HCT116 (cell line): ENCODE measurements around the gene CSNK1D.
"Not testable (repeated sequence)": the region's sequence is repeated elsewhere in the genome, so short reads cannot be mapped to it uniquely, and the experiment has no call there.

Experiments
- ATF3 ChIP-seq: IDR thresholded peaks from 2 replicates; pipeline ENCODE4 v1.6.1; 2012
- CTCF ChIP-seq, 3 experiments: fragments of 200-600 bp in 1 of 3; sonication (generic) in 1 of 3; IDR thresholded peaks in 2 of 3; conservative IDR thresholded peaks in 1 of 3; 2 replicates each; pipeline ENCODE4 v1.5.1; 2012 to 2017; ENCODE audit warnings: low read depth in 2 of 3, low read length in 2 of 3, antibody characterized with exemption in 1 of 3, borderline replicate concordance in 1 of 3, control low read depth in 1 of 3, mild to moderate bottlenecking in 1 of 3, mixed read lengths in 1 of 3, mixed run types in 1 of 3, moderate library complexity in 1 of 3; ENCODE audit not compliant: insufficient read depth in 1 of 3
- ZNF274 ChIP-seq: fragments of 200-500 bp; sonication (Bioruptor generic); IDR thresholded peaks from 2 replicates; pipeline ENCODE4 v1.6.1; 2014; ENCODE audit warnings: mild to moderate bottlenecking, low read depth, low read length, inconsistent platforms

- not testable (repeated sequence) for TF ChIP-seq CTCF (IDR thresholded peaks at IDR 0.05 in 2 of 3, conservative IDR thresholded peaks at IDR 0.05 in 1 of 3; ENCODE audit: borderline replicate concordance in 1 of 3, insufficient read depth in 1 of 3, low read depth in 2 of 3, low read length in 2 of 3); ZNF274; ATF3
These were observed 80.5 kb downstream of the CSNK1D start for GRCh38 chr17:82193050-82193449.
